Measurements from ENCODE around the gene PZP. TPM values are rescaled to one million over a fixed set of nuclear protein-coding genes. Genes with fewer than 3 reads are reported as not detected.
"Not testable (repeated sequence)": the region's sequence is repeated elsewhere in the genome, so short reads cannot be mapped to it uniquely, and the experiment has no call there.

Gene PZP
- total RNA-seq, 1 donor from 2014 or later = not detected

GRCh38 chr12:9240004-9240635 is 31.9 kb upstream of the PZP start:
- peaks cover 26% of the 10 kb centered on the region for H3K27me3 Mint-ChIP-seq (ENCODE audit: low read depth)
- H3K9me3 Mint-ChIP-seq; H3K36me3 Mint-ChIP-seq (ENCODE audit: low read depth): not testable (repeated sequence)
- peaks cover 23% of the 10 kb centered on the region for H3K4me1 Mint-ChIP-seq (ENCODE audit: low read depth)
- intact Hi-C loops (cut with micrococcal nuclease) = loop anchor here (5.0 to 10.0 kb wide), 6 partner anchors 285 to 625 kb away; partner anchors contain the start of genes CLEC2B, CLEC2D and CLECL1
- DNase-seq (ENCODE audit: low spot score) = peak; percentile 13
- H3K4me3 Mint-ChIP-seq (ENCODE audit: low read depth) = peak overlapping the region; percentile 82
- H3K27ac Mint-ChIP-seq = peak overlapping the region; percentile 55

DNA sequence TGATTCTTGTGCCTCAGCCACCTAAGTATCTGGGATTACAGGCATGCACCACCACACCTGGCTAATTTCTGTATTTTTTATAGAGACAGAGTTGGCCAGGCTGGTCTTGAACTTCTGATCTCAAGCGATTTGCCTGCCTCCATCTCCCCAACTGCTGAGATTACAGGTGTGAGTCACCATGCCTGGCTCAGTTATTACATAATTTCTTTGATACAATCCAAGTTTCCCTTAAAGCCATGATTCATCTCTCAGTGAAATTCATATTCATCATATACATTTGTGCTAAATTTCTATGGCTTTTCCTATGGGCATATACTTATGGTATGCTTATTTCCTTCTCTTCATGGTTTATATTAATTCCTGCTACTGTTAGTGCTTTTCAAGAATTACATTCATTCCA is 29.1 kb upstream of the PZP start:
- Mint-ChIP-seq H3K4me1 (ENCODE audit: low read depth) (peaks cover 7% of the 10 kb centered on the region), H3K27ac (no peak overlapping the region), H3K9me3 (no peaks in the 10 kb centered on the region), H3K36me3 (ENCODE audit: low read depth) (no peaks in the 10 kb centered on the region), H3K4me3 (ENCODE audit: low read depth) (no peak overlapping the region), H3K27me3 (ENCODE audit: low read depth) (peaks cover 28% of the 10 kb centered on the region)
- DNase-seq (ENCODE audit: low spot score) = no peak
- intact Hi-C loops (cut with micrococcal nuclease) = no loop called here

- intact Hi-C loops (cut with micrococcal nuclease) = no loop called here
- no peaks in the 10 kb centered on the region for H3K36me3 Mint-ChIP-seq (ENCODE audit: low read depth)
- H3K4me1 Mint-ChIP-seq (ENCODE audit: low read depth) = peaks cover 4% of the 10 kb centered on the region
- peaks cover 24% of the 10 kb centered on the region for H3K27me3 Mint-ChIP-seq (ENCODE audit: low read depth)
- no peak overlapping the region for H3K27ac Mint-ChIP-seq
- DNase-seq (ENCODE audit: low spot score) = no peak
- H3K9me3 Mint-ChIP-seq = no peaks in the 10 kb centered on the region
- no peak overlapping the region for H3K4me3 Mint-ChIP-seq (ENCODE audit: low read depth)
Observed at GRCh38 chr12:9235519-9235918, 27.3 kb upstream of the PZP start.

DNA sequence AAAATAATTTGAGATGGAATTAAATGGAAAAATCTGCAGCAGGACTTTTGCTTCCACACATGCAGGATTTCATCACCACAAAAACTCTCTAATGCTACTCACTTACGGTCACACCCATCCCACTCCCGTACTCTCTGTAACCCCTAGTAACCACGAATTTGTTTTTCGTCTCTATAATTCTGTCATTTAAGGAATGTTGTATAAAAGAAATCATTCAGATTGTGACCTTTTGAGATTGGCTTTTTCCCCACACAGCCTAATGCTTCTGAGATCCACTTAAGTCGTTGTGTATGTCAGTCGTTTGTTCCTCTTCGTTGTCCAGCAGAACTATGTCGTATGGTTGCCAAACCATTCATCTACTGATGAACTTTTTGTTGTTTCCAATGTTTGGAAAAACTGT is 19.8 kb upstream of the PZP start:
- no peak for DNase-seq (ENCODE audit: low spot score)
- Mint-ChIP-seq H3K36me3 (ENCODE audit: low read depth) (no peaks in the 10 kb centered on the region), H3K9me3 (no peaks in the 10 kb centered on the region), H3K4me1 (ENCODE audit: low read depth) (no peaks in the 10 kb centered on the region), H3K27ac (no peak overlapping the region), H3K27me3 (ENCODE audit: low read depth) (peaks cover 7% of the 10 kb centered on the region), H3K4me3 (ENCODE audit: low read depth) (no peak overlapping the region)
- intact Hi-C loops (cut with micrococcal nuclease) = no loop called here

- H3K9me3 Mint-ChIP-seq = no peaks in the 10 kb centered on the region
- H3K36me3 Mint-ChIP-seq (ENCODE audit: low read depth) = no peaks in the 10 kb centered on the region
- DNase-seq (ENCODE audit: low spot score) = no peak
- intact Hi-C loops (cut with micrococcal nuclease) = no loop called here
- no peak overlapping the region for H3K4me3 Mint-ChIP-seq (ENCODE audit: low read depth)
- no peak overlapping the region for H3K27ac Mint-ChIP-seq
- H3K4me1 Mint-ChIP-seq (ENCODE audit: low read depth) = no peaks in the 10 kb centered on the region
- peaks cover 7% of the 10 kb centered on the region for H3K27me3 Mint-ChIP-seq (ENCODE audit: low read depth)
Observed at GRCh38 chr12:9223830-9224229, 15.6 kb upstream of the PZP start.

GRCh38 chr12:9221483-9221882 is 13.3 kb upstream of the PZP start:
- H3K36me3 Mint-ChIP-seq (ENCODE audit: low read depth) = no peaks in the 10 kb centered on the region

DNA sequence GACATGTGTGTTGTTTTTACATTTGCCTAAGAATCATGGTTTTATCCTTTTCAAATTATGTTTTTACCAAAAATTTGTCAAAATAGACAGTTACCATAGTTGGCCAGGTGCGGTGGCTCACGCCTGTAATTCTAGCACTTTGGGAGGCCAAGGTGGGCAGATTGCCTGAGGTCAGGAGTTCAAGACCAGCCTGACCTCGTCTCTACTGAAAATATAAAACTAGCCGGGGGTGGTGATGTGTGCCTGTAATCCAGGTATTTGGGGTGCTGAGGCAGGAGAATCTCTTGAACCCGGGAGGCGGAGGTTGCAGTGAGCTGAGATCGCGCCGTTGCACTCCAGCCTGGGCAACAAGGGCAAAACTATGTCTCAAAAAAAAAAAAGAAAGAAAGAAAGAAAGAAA is 12.8 kb upstream of the PZP start:
- H3K4me3 Mint-ChIP-seq (ENCODE audit: low read depth); H3K9me3 Mint-ChIP-seq; intact Hi-C loops (cut with micrococcal nuclease); H3K4me1 Mint-ChIP-seq (ENCODE audit: low read depth); H3K27ac Mint-ChIP-seq; H3K36me3 Mint-ChIP-seq (ENCODE audit: low read depth); DNase-seq (ENCODE audit: low spot score); H3K27me3 Mint-ChIP-seq (ENCODE audit: low read depth): not testable (repeated sequence)

More at GRCh38 chr12:9221483-9221882, 13.3 kb upstream of the PZP start:
- no peak for DNase-seq (ENCODE audit: low spot score)
- H3K27me3 Mint-ChIP-seq (ENCODE audit: low read depth) = peaks cover 5% of the 10 kb centered on the region
- H3K27ac Mint-ChIP-seq = no peak overlapping the region
- intact Hi-C loops (cut with micrococcal nuclease) = no loop called here
- H3K9me3 Mint-ChIP-seq = no peaks in the 10 kb centered on the region
- no peak overlapping the region for H3K4me3 Mint-ChIP-seq (ENCODE audit: low read depth)
- no peaks in the 10 kb centered on the region for H3K4me1 Mint-ChIP-seq (ENCODE audit: low read depth)

DNA sequence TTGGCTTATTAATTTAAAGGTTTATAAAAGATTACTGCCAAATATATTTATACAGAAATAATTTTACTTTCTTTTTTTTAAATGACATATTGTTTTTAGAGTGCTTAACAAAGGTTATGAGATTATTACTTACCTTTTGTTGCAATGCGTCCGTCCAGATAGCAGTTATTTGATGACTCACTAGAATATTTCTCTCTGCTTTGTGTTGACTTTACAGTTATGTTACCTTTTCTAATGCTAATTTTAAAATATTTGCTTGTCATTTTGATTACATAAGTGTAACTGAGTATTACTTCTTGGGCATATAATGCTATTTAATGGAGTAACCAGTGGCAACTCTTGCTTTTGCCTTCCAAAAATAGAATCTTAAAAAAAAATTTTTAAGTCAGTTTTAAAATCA is 6.3 kb upstream of the PZP start:
- no peaks in the 10 kb centered on the region for H3K4me1 Mint-ChIP-seq (ENCODE audit: low read depth)
- H3K4me3 Mint-ChIP-seq (ENCODE audit: low read depth) = no peak overlapping the region
- intact Hi-C loops (cut with micrococcal nuclease) = no loop called here
- no peak for DNase-seq (ENCODE audit: low spot score)
- no peaks in the 10 kb centered on the region for H3K36me3 Mint-ChIP-seq (ENCODE audit: low read depth)
- peaks cover 2% of the 10 kb centered on the region for H3K27me3 Mint-ChIP-seq (ENCODE audit: low read depth)
- H3K27ac Mint-ChIP-seq = no peak overlapping the region
- no peaks in the 10 kb centered on the region for H3K9me3 Mint-ChIP-seq

GRCh38 chr12:9211687-9212086 is 3.5 kb upstream of the PZP start:
- Mint-ChIP-seq H3K27me3 (ENCODE audit: low read depth) (no peaks in the 10 kb centered on the region), H3K4me3 (ENCODE audit: low read depth) (no peak overlapping the region)

DNA sequence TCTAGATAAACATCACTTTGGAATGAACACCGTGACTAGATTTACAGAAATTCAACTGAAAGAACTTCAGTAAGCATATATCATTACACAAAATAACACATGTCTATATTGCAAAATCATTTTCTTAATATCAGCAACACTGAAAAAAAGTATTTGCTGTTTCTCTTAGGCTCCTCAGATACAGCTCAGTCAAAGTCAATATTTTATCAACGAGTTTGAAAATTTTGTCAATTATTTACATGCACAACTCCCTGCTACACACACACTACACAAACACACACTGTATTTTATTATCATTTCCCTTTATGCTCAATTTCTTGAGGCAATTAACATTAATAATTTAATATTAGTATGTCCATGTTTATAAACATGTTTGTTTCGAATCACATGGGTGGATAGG is 3.8 kb downstream of the PZP start:
- intact Hi-C loops (cut with micrococcal nuclease) = no loop called here

More at GRCh38 chr12:9211687-9212086, 3.5 kb upstream of the PZP start:
- DNase-seq (ENCODE audit: low spot score) = no peak
- Mint-ChIP-seq H3K27ac (no peak overlapping the region), H3K4me1 (ENCODE audit: low read depth) (no peaks in the 10 kb centered on the region), H3K36me3 (ENCODE audit: low read depth) (no peaks in the 10 kb centered on the region), H3K9me3 (no peaks in the 10 kb centered on the region)
- intact Hi-C loops (cut with micrococcal nuclease) = no loop called here

DNA sequence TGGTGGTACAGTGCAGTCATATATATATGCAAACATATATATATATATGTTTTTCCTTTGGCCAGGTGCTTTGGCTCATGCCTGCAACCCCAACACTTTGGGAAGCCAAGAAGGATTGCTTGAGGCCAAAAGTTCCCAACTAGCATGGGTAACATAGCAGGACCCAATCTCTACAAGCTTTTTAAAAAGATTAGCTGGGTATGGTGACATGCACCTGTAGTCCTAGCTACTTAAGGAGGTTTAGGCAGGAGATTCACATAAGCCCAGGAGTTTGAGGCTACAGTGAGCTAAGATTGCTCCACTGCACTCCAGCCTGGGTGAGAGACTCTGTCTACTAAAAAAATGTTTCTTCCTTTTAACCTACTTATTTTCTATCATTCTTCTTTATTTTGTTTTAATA is 10.2 kb downstream of the PZP start:
- H3K4me1 Mint-ChIP-seq (ENCODE audit: low read depth) = no peaks in the 10 kb centered on the region
- no peak for DNase-seq (ENCODE audit: low spot score)
- no peak overlapping the region for H3K27ac Mint-ChIP-seq
- no peaks in the 10 kb centered on the region for H3K9me3 Mint-ChIP-seq
- H3K36me3 Mint-ChIP-seq (ENCODE audit: low read depth) = no peaks in the 10 kb centered on the region
- H3K27me3 Mint-ChIP-seq (ENCODE audit: low read depth) = peaks cover 7% of the 10 kb centered on the region
- H3K4me3 Mint-ChIP-seq (ENCODE audit: low read depth) = no peak overlapping the region
- intact Hi-C loops (cut with micrococcal nuclease) = loop anchor here (10.0 kb wide), 1 partner anchor 753 kb away; no protein-coding TSS in a partner anchor

More for the DNA sequence above, 3.8 kb downstream of the PZP start:
- Mint-ChIP-seq H3K9me3 (no peaks in the 10 kb centered on the region), H3K4me1 (ENCODE audit: low read depth) (no peaks in the 10 kb centered on the region), H3K27me3 (ENCODE audit: low read depth) (peaks cover 3% of the 10 kb centered on the region), H3K4me3 (ENCODE audit: low read depth) (no peak overlapping the region), H3K36me3 (ENCODE audit: low read depth) (no peaks in the 10 kb centered on the region), H3K27ac (no peak overlapping the region)
- DNase-seq (ENCODE audit: low spot score) = no peak

- H3K9me3 Mint-ChIP-seq = peaks cover 6% of the 10 kb centered on the region
- H3K4me1 Mint-ChIP-seq (ENCODE audit: low read depth) = no peaks in the 10 kb centered on the region
- DNase-seq (ENCODE audit: low spot score) = no peak
- no peaks in the 10 kb centered on the region for H3K36me3 Mint-ChIP-seq (ENCODE audit: low read depth)
- intact Hi-C loops (cut with micrococcal nuclease) = no loop called here
- H3K27me3 Mint-ChIP-seq (ENCODE audit: low read depth) = peaks cover 1% of the 10 kb centered on the region
- no peak overlapping the region for H3K4me3 Mint-ChIP-seq (ENCODE audit: low read depth)
- H3K27ac Mint-ChIP-seq = no peak overlapping the region
Observed at GRCh38 chr12:9184276-9184675, 23.9 kb downstream of the PZP start.

DNA sequence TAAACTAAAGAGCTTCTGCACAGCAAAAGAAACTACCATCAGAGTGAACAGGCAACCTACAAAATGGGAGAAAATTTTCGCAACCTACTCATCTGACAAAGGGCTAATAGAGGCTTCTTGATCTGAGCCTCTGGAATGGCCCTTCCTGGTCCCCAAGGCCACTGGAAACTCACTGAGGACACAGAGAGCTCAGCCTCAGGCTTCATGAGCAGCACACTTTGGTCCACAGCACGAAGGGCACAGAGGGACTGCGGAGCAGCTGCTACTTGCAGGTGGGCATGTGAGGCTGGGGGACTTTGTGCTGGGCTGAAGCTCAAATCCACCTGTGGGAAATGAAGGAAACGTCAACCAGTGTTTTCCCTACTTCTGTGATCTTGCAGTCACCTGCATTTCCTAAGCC is 27.4 kb downstream of the PZP start:
- Mint-ChIP-seq H3K4me3 (ENCODE audit: low read depth) (no peak overlapping the region), H3K36me3 (ENCODE audit: low read depth) (no peaks in the 10 kb centered on the region), H3K27me3 (ENCODE audit: low read depth) (peaks cover 1% of the 10 kb centered on the region), H3K9me3 (peaks cover 3% of the 10 kb centered on the region), H3K4me1 (ENCODE audit: low read depth) (no peaks in the 10 kb centered on the region), H3K27ac (no peak overlapping the region)
- DNase-seq (ENCODE audit: low spot score) = no peak
- intact Hi-C loops (cut with micrococcal nuclease) = no loop called here

DNA sequence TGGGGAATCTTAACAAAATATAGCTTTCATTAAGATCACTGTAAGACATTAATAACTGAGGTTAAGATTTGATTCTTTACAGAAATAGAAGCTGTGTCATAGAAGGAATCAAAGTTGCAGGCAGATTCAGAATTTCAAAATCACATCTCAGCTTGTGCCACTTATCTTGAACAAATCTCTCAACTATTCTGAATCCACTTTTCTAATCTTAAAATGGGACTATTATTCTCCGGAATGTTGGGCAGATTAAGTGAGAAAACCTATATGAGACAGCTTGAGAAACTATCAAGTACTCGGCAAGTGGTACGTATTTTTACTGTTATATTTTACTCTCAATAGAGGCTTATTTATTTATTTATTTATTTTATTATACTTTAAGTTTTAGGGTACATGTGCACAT is 28.4 kb downstream of the PZP start:
- intact Hi-C loops (cut with micrococcal nuclease) = no loop called here

More for the DNA sequence above, 28.4 kb downstream of the PZP start:
- no peak for DNase-seq (ENCODE audit: low spot score)
- Mint-ChIP-seq H3K4me1 (ENCODE audit: low read depth) (no peaks in the 10 kb centered on the region), H3K4me3 (ENCODE audit: low read depth) (no peak overlapping the region), H3K9me3 (peaks cover 5% of the 10 kb centered on the region), H3K27me3 (ENCODE audit: low read depth) (peaks cover 1% of the 10 kb centered on the region), H3K36me3 (ENCODE audit: low read depth) (no peaks in the 10 kb centered on the region), H3K27ac (no peak overlapping the region)

Data from activated T-helper 2 cell treated with anti-CD3 and anti-CD28 coated beads, Interferon-gamma antibody, Interleukin-2, Interleukin-4, amounts not matched to agents 10 μg/mL and 5 μg/mL and 100 μg/mL, durations not matched to agents 14 hours and 24 hours and 36 hours (primary cell).